Activated naive CD4-positive, alpha-beta T cell treated with anti-CD3 and anti-CD28 coated beads, Interleukin-2, amount 10 ng/mL, durations not matched to agents 5 hours and 36 hours (primary cell): ENCODE measurements around the gene SLC48A1. TPM values are rescaled to one million over a fixed set of nuclear protein-coding genes. Genes with fewer than 3 reads are reported as not detected.

Source experiments
- total RNA-seq, 2 experiments: library from RNA; stranded (reverse); gene quantifications; one replicate each; pipeline ENCODE4 v1.2.3, GENCODE V29; 2021

The SLC48A1 gene
- 10 to 100 TPM; 14.8 to 15.0 TPM for total RNA-seq

DNA sequence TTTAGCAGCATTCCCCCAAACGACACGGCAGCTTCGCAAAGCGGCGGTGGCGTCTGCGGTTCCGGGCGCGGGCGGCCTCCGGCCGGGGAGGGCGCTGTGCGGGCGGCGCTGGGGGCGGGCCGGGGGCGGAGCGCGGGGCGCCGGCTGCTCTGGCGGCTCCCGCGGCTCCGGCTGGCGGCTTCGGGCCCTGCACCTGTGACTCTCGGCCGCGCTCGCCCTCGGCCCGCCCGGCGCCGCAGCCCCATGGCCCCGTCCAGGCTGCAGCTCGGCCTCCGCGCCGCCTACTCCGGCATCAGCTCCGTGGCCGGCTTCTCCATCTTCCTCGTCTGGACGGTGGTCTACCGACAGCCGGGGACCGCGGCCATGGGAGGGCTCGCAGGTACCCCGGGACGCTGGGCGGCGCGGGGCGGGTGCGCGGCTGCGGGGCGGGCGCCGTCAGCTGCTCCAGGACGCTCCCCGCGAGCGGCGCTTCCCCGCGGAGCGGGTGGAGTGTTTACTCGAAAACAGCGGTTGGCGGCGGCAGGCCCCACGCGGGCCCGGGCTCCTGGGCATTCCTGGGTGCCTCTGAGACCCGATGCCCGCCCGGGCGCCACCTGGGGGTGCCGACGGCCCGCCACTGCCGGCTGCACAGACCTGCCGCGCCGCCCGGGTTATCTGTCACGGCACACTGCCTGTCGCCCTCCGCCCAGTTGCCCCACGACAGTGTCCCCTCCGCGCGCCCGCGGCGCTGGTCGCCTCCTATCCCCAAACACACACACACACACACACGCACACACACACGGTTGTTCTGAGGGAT, at the start of gene SLC48A1:
SLC48A1 (plus strand) TSS at position 177 of the 796 bp plus-strand sequence; CDS start at position 244, 67 bp downstream.

DNA sequence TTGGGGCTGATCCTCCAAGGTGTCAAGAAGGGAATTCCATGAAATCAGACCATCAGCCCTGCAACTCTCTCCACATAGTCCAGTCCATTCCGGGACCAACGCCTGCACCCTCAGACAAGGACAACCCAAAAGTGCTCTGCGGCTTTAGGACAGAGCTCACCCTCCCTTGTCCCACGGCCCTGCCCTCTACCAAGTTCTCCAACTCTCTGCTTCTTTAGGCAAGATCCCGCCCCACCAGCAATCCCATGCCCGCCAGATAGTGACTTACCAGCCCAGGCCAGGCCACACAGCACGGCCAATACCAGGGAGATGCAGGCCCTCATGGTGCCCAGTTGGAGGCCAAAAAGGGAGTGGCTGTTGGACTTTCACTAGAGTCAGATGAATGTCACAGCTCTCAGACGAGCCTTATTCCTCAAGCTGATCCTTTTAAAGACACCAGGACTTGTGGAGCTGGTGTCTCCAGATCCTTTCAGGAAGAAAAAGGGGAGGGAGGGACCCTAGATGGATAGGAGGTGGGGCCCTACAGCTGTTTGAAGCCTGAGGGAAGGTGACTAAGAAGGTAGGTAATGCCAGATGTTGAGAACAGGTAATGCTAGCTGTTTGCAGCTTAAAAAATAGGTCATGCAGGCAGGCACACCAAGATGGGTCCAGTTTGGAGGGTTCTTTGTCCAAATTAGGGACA, 47.8 kb upstream of the SLC48A1 start, which contains the start of gene ENDOU:
ENDOU (minus strand) TSS at position 400 of the 682 bp plus-strand sequence; CDS start at position 323, 77 bp downstream.

DNA sequence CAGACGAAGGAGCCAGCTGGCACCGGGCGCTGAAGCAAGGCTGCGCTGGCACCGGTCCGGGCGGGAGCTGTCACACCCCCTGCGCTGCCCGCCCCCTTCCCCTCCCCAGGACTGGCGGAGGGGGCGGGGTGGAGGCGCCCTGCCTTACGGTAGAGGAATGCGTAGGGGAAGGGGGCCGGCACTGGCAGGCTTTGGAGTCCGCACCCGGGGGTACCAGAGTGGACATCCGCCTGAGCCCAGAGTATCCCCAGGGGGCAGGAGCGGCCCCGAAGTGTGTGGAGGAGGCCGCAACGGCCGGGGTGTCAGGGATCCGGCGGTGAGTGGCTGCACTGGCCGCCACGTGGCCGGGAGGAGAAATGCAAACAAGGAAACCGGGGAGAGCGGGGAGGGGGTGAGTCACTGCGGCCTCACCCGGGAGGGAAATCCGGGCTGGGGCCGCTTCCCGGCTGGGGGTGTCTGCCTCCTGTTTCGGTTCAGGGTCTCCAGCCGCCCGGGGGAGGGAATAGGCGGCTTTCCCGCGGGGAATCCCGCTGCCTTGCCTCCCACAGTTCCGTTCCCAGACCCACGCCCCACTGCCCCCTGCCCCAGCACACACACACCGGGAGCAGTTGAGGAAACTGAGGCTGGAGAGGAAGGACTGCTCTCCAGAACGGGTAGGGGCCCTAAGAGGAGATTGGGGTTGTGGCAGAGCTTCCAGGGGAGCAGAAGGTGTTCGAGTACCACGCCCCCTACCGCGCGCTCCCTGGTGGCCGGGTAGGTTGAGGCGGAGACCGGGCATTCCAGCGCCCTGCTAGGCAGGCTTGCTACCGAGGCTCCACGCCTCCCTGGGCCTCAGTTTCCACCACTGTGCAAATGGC, 14.0 kb upstream of the SLC48A1 start, which contains the start of gene RAPGEF3:
RAPGEF3 (minus strand) TSS at position 47 of the 857 bp plus-strand sequence. CDS start 324 bp downstream, outside the sequence.

DNA sequence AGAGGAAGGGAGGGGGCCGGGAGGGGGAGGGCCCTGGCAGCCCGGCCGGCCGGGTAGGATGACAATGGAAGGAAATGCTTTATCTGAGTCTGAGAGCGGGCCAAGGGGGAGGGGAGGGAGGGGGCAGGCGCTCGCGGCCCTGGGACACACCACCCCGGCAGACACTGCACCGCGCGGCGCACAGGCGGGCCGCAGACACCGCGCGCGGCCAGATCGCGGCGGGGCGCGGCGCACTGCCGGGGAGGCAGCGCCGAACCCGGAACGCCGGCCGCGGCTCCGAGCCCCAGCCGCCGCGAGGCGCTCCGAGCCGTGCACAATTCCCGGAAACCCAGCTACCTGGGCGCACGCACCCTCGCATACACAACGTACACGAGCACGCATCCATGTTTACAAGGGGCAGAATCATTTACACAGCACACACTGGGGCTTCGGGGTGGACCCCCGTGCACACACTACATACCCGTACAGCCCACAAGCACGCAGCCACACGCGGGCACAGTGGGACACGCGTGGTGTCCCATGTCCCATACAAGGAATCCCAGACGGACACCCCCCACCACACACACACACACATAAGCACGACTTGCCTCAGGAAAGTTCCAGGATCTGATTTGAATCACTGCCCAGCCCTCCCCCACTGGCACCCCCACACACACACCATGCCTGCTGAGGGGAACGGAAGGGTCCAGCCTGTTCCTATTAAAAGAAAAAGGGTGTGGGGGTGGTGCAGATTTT, 47.0 kb downstream of the SLC48A1 start, which contains the start of gene HDAC7:
HDAC7 (minus strand) TSS at position 8 of the 735 bp plus-strand sequence. CDS start 118 bp downstream, outside the sequence.

Other genes starting within 250 kb of the SLC48A1 start
- 10 to 100 TPM; 34.5 to 38.6 TPM for gene RPAP3, start 67.2 kb upstream of the SLC48A1 start, total RNA-seq
- not detected for gene ENDOU, start 47.7 kb upstream of the SLC48A1 start, total RNA-seq
- gene RAPGEF3, start 14.4 kb upstream of the SLC48A1 start, total RNA-seq, result under 1 TPM; 0.15 to 0.24 TPM
- 100 to 1,000 TPM; 340 to 361 TPM for gene HDAC7, start 46.7 kb downstream of the SLC48A1 start, total RNA-seq
- gene VDR, start 131.8 kb downstream of the SLC48A1 start, total RNA-seq, result 10 to 100 TPM; 13.0 to 13.4 TPM
- 100 to 1,000 TPM in 1 of 2 experiments, 10 to 100 TPM in 1; 97.7 to 103 TPM for gene TMEM106C, start 190.4 kb downstream of the SLC48A1 start, total RNA-seq
- gene COL2A1, start 231.2 kb downstream of the SLC48A1 start, total RNA-seq, result not detected